Measurements from ENCODE around the gene IL37.

DNA sequence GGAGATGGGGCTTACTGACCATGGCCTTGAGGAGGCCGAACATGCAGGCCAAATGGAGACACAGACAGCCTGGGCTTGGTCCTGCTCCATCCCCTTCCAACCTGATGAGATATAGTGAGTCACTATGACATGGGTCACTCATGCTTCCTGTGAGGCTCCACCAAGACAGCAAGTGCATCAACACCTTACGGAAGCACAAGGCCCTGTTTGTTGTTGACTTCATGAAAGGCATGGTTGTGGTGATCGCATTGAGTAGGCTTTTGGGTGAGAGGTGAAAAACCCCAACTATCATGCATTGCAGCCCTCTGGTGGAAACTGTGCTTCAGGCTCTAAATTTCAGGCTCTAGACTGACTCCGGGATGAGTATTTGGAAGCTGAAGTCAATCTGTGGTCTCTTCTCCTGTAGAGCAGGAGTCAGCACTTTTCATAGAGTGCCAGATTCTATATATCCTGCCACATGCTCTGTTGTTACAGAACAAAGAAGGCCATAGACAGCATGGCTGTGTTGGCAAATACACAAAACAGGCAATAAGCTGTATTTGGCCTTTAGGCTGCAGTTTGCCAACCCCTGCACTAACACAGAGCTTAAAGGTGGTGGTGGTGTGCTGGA lies 10.1 kb downstream of the IL37 start:
- no peak for TF ChIP-seq ZNF776 (CRISPR knock-in tag; IDR thresholded peaks at IDR 0.05)
- TF ChIP-seq ETV6 (CRISPR knock-in tag; conservative IDR thresholded peaks at IDR 0.05), result no peak
- TF ChIP-seq POLR2A (IDR thresholded peaks at IDR 0.05; ENCODE audit: insufficient read depth in 1 of 2, low read depth in 2 of 2, low read length in 2 of 2), result no peak

Measured in HepG2 (cell line).